Measurements from ENCODE around the gene POLN.
"Not testable (repeated sequence)": the region's sequence is repeated elsewhere in the genome, so short reads cannot be mapped to it uniquely, and the experiment has no call there.

Gene POLN

DNA sequence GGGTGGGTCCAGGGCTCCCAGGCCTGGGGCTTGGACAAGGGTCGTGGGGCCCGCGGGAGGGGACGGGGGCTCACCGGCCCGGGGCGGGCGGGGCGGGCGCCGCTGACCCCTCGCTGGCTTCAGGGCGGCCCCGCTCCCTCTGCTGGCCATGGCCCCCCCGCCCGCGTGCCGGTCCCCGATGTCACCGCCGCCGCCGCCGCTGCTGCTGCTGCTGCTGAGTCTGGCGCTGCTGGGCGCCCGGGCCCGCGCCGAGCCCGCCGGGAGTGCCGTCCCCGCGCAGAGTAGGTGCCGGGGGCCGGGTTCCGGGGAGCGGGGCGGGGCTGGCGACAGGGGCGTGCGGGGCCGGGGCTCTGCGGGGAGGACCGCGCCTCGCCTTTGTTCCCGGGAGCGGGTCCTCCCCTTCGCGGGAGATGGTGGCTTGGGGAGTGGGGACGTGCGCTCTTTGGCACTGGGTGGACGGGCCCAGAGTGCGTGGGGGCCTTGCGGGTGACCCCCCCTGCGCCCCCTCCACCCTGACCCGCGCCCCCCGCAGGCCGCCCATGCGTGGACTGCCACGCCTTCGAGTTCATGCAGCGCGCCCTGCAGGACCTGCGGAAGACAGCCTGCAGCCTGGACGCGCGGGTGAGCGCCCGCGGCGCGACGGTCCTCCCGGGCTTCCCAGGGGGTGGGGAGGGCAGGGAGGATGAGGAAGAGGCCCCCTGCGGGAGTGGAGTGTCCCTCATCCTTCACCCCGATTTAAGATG is 199.5 kb downstream of the POLN start:
- DNase-seq (ENCODE audit: low read depth in 2 of 2) = no peak

GRCh38 chr4:2041239-2042130 is 200.4 kb downstream of the POLN start:
- peak; percentile 58 to 70 for DNase-seq (ENCODE audit: low read depth in 2 of 2)

GRCh38 chr4:2040391-2041238 is 201.3 kb downstream of the POLN start:
- no peak for DNase-seq (ENCODE audit: low read depth in 2 of 2)

DNA sequence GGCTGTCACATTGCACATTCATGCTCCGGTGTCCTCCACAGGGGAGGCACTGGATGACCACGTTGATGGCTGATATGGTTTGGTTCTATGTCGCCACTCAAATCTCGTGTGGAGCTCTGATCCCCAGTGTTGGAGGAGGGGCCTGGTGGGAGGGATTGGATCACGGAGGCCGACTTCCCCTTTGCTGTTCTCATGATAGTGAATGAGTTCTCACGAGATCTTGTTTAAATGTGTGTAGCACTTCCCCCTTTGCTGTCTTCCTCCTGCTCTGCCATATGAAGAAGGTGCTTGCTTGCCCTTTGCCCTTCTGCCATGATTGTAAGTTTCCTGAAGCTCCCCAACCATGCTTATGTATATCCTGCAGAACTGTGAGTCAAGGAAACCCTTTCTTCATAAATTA is 205.1 kb downstream of the POLN start:
- DNase-seq (ENCODE audit: low read depth in 2 of 2) = no peak

- DNase-seq (ENCODE audit: low read depth in 2 of 2) = no peak
Observed at GRCh38 chr4:2036327-2036726, 205.6 kb downstream of the POLN start.

DNA sequence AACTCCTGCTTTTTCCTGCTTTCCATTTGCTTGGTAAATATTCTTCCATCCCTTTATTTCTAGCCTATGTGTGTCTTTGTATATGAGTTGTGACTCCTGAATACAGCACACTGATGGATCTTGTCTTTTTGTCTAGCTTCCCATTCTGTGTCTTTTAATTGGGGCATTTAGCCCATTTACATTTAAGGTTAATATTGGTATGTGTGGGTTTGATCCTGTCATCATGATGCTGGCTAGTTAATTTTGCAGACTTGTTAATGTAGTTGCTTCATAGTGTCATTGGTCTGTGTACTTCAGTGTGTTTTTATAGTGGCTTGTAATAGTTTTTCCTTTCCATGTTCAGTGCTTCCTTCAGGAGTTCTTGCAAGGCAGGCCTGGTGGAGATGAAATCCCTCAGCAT is 210.8 kb downstream of the POLN start:
- DNase-seq (ENCODE audit: low read depth in 2 of 2) = not testable (repeated sequence)

DNA sequence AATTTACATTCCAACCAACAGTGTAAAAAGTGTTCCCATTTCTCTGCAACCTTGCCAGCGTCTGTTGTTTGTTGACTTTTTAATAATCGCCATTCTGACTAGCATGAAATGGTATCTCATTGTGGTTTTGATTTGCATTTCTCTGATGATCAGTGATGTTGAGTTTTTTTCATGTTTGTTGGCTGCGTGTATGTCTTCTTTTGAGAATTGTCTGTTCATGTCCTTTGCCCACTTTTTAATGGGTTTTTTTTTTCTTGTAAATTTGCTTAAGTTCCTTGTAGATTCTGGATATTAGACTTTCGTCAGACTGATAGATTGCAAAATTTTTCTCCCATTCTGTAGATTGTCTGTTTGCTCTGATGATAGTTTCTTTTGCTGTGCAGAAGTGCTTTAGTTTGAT is 214.8 kb downstream of the POLN start:
- DNase-seq (ENCODE audit: low read depth in 2 of 2) = not testable (repeated sequence)

GRCh38 chr4:2025817-2026216 is 216.1 kb downstream of the POLN start:
- no peak for DNase-seq (ENCODE audit: low read depth in 2 of 2)

DNA sequence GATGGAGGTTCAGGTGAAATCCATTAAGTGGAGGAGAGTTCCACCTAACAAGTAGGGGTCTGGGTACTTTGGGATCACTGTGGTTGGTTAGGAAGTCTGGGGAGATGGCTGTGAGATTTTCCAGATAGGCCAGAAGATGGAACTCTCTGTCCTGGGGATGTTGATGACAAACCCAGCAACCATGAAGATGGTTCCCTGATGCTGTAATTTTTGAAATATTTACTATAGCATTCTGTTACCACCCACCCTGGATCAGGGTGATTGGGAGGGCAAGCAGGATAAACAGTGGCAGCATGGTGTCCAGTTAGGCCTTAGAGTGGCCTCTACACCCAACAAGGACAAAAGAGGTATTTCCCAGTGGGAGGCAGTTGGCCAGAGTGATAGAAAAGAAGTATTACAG is 217.2 kb downstream of the POLN start:
- DNase-seq (ENCODE audit: low read depth in 2 of 2) = no peak
